ENCODE data around the gene UBFD1.
"Not testable (repeated sequence)": the region's sequence is repeated elsewhere in the genome, so short reads cannot be mapped to it uniquely, and the experiment has no call there.

The UBFD1 gene

DNA sequence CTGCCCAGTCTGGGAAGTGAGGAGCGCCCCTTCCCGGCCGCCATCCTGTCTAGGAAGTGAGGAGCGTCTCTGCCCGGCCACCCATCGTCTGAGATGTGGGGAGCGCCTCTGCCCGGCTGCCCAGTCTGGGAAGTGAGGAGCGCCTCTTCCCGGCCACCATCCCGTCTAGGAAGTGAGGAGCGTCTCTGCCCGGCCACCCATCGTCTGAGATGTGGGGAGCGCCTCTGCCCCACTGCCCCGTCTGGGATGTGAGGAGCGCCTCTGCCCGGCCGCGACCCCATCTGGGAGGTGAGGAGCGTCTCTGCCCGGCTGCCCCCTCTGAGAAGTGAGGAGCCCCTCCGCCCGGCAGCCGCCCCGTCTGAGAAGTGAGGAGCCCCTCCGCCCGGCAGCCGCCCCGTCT, 25.7 kb downstream of the UBFD1 start:
- H3K36me3 Mint-ChIP-seq (ENCODE audit: insufficient read depth) = peaks cover 62% of the 10 kb centered on the region
- not testable (repeated sequence) for H3K27me3 Mint-ChIP-seq; H3K27ac Mint-ChIP-seq; H3K4me3 Mint-ChIP-seq; H3K4me1 Mint-ChIP-seq (ENCODE audit: low read depth in 2 of 2); DNase-seq; ATAC-seq (replicated peaks); H3K9me3 Mint-ChIP-seq

DNA sequence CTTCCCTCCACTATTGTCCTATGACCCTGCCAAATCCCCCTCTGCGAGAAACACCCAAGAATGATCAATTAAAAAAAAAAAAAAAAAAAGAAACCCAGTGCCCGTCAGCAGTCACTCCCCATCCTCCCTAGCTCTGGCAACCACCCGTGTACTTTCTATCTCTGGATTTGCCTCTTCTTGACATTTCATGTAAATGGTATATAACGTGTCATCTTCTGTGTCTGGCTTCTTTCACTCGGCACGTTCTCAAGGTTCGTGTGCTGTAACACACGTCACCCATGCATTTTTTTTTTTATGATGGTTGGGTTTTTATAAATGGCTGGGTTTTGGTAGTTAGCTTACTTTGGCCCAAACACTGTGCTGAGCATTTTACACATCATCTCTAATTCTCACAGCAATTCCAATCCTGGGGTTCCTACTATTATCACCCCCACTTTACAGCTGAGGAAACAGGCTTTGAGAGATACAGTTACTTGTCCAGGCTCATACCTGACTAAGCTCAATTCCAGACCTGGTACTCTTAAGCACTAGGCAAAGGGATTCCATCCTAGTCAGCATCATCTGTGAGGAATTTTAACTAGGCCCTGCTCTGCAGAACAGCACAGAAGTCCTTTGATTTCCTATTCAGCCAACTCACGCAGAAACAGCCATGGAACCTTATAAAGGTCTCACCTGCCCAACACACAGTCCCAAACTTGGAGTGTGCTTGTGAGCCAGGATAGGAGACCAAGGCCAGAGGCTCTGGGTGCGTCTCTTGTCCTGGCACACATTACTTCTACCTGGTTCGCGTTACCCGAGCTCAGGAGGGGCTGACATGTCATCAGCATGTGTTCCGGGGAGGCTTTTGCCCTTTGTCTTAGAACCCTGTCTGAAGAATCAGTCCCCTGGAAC, 26.9 kb downstream of the UBFD1 start:
- Mint-ChIP-seq H3K27ac (peak overlapping the region in 1 of 2 donors; percentile 82), H3K27me3 (no peaks in the 10 kb centered on the region), H3K4me1 (ENCODE audit: low read depth in 2 of 2) (peaks cover 0 to 2% of the 10 kb centered on the region in 2 donors), H3K9me3 (no peaks in the 10 kb centered on the region), H3K36me3 (ENCODE audit: insufficient read depth) (peaks cover 68% of the 10 kb centered on the region), H3K4me3 (no peak overlapping the region)
- DNase-seq (no peak), ATAC-seq (replicated peaks) (no peak)

DNA sequence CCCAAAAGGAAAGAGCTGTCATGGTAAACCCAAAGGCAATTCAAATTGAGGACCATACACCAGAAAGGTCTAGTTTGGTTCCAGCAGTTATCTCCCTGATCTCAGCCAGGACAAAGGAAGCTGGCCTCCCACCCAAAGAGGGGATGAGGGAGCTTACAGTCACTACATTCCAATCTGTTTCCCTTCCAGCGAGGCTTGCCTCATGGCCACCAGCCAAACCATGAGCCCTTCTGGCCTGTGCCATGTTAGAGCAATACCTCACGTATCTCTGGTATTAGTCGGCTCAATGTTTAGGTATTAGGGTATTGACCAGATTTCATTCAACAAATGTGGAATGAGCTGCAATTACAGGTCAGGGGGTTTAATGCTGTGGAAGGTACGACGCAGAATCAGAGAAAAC, 30.2 kb downstream of the UBFD1 start:
- H3K27me3 Mint-ChIP-seq = no peaks in the 10 kb centered on the region
- peaks cover 10 to 12% of the 10 kb centered on the region in 2 donors for H3K4me1 Mint-ChIP-seq (ENCODE audit: low read depth in 2 of 2)
- H3K36me3 Mint-ChIP-seq (ENCODE audit: insufficient read depth) = peaks cover 54% of the 10 kb centered on the region
- no peak overlapping the region for H3K27ac Mint-ChIP-seq
- no peak for DNase-seq
- no peaks in the 10 kb centered on the region for H3K9me3 Mint-ChIP-seq
- no peak overlapping the region for H3K4me3 Mint-ChIP-seq
- ATAC-seq (replicated peaks) = no peak

DNA sequence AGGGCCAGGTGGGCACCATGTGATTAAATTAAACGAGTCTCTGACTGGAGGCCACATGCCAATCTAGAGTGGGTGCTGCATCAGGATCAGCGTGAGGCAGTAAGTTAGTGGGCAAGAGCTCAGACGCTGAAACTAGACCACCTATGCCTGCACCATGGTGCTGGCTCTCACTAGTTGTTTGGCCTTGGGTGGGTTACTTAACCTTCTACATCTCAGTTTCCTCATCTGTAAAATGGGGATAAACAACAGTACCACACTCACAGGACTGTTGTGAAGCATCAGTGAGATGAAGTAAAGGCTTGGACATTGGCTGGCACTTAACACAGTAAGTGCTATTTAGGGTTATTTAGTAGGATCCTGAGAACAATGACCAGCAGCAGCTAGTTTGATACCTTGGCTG, 32.7 kb downstream of the UBFD1 start:
- Mint-ChIP-seq H3K27ac (peak overlapping the region in 1 of 2 donors; percentile 26), H3K36me3 (ENCODE audit: insufficient read depth) (peaks cover 44% of the 10 kb centered on the region), H3K9me3 (no peaks in the 10 kb centered on the region), H3K4me1 (ENCODE audit: low read depth in 2 of 2) (peaks cover 10 to 21% of the 10 kb centered on the region in 2 donors), H3K27me3 (no peaks in the 10 kb centered on the region), H3K4me3 (no peak overlapping the region)
- DNase-seq = no peak
- no peak for ATAC-seq (replicated peaks)

DNA sequence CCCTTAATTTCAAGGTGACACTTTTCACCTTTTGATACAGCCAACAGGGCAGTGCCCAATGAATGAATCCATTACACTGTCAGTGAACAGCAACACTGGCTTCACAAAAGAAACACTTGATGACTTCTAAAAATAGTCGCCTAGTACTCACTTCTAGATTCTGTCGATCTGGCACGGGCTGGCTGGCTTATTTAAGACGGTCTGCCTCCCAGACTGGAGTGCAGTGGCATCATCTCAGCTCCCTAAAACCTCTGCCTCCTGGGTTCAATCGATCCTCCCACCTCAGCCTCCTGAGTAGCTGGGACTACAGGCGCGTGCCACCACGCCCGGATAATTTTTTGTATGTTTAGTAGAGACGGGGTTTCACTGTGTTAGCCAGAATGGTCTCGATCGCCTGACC, 36.7 kb downstream of the UBFD1 start:
- H3K27ac Mint-ChIP-seq = no peak overlapping the region
- no peak for DNase-seq
- ATAC-seq (replicated peaks) = no peak
- peaks cover 14 to 31% of the 10 kb centered on the region in 2 donors for H3K4me1 Mint-ChIP-seq (ENCODE audit: low read depth in 2 of 2)
- H3K27me3 Mint-ChIP-seq = no peaks in the 10 kb centered on the region
- H3K9me3 Mint-ChIP-seq = no peaks in the 10 kb centered on the region
- H3K36me3 Mint-ChIP-seq (ENCODE audit: insufficient read depth) = peaks cover 19% of the 10 kb centered on the region
- H3K4me3 Mint-ChIP-seq = no peak overlapping the region

DNA sequence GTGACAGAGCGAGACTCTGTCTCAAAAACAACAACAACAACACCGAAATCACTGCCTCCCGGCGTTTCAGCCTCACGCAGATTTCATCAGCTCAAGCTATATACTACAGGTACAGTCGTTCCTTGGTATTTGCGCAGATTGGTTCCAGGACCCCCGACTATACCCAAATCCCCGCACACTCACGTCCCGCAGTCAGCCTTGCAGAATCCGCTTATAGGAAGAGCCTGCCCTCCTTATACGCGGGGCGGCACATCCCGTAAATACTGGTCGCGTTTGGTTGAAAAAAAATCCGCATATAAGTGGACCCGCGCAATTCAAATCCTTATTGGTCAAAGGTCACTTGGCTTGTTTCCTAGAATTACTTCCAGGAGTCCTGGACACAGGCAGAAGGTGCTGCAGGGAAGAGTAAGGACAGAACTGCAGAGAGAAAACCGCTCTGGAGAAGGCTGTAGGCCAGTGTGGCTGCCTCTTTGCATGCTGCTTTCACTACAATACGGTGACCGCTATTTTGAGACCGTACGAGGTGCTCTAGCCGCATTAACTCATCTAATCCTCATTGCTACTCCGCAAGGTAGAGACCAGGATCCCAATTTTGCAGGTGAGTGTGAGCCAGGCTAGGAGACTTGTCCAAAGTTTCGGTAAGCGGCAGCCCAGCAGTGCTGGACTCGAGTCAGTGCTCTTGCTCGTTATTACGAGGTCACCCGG, 37.9 kb downstream of the UBFD1 start:
- no peaks in the 10 kb centered on the region for H3K9me3 Mint-ChIP-seq
- peak; percentile 1 for ATAC-seq (replicated peaks)
- peak overlapping the region; percentile 82 to 83 for H3K4me3 Mint-ChIP-seq
- peak in 1 of 3 experiments; percentile 1 for DNase-seq
- H3K36me3 Mint-ChIP-seq (ENCODE audit: insufficient read depth) = peaks cover 14% of the 10 kb centered on the region
- H3K27me3 Mint-ChIP-seq = no peaks in the 10 kb centered on the region
- H3K27ac Mint-ChIP-seq = peak overlapping the region; percentile 58 to 81
- H3K4me1 Mint-ChIP-seq (ENCODE audit: low read depth in 2 of 2) = peaks cover 14 to 31% of the 10 kb centered on the region in 2 donors

DNA sequence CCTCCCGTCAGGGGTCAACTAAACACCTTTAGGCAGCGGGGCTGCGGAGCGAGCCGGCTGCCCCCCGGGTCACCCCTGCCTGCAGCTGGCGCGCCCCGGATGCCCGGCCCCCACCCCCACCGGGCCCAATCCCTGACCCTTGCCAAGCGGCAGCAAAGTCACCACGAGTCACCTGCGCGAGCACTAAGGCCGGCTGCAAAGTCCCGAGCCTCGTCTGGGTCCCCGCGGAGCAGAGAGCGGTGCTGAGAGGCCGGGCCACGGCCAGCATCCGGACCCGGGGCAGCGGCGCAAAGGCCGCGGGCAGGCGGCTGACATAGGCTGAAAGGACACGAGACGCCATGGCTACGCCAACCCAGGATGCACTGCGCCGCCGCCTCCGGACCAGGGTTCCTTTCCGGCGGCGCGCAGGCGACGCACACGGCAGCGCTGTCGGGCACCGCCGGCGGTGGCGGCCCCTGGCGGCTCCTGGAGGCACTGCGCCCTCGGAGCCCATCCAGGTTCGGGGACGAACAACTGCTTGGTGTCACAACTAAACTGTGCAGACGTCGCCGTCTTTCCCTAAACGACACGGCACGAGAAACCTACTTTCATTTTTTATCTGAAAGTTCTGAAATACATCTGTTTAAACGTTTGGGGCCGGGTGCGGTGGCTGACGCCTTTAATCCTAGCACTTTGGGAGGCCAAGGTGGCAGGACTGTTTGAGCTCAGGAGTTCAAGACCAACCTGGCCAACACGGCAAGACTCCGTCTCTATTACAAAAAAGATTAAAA, 38.6 kb downstream of the UBFD1 start, which contains the start of gene NDUFAB1:
NDUFAB1 (minus strand) TSS at position 366 of the 770 bp plus-strand sequence; CDS start at position 340, 26 bp downstream.
- ATAC-seq (replicated peaks) (peak; percentile 98), DNase-seq (peak; percentile 86 to 93 (median 92))
- Mint-ChIP-seq H3K4me3 (peak within 1 kb of the TSS; percentile 82 to 83), H3K4me1 (ENCODE audit: low read depth in 2 of 2) (peaks cover 14 to 31% of the 10 kb centered on the region in 2 donors), H3K27me3 (no peaks in the 10 kb centered on the region), H3K27ac (peak within 1 kb of the TSS; percentile 58 to 81), H3K36me3 (ENCODE audit: insufficient read depth) (peaks cover 14% of the 10 kb centered on the region), H3K9me3 (no peaks in the 10 kb centered on the region)

DNA sequence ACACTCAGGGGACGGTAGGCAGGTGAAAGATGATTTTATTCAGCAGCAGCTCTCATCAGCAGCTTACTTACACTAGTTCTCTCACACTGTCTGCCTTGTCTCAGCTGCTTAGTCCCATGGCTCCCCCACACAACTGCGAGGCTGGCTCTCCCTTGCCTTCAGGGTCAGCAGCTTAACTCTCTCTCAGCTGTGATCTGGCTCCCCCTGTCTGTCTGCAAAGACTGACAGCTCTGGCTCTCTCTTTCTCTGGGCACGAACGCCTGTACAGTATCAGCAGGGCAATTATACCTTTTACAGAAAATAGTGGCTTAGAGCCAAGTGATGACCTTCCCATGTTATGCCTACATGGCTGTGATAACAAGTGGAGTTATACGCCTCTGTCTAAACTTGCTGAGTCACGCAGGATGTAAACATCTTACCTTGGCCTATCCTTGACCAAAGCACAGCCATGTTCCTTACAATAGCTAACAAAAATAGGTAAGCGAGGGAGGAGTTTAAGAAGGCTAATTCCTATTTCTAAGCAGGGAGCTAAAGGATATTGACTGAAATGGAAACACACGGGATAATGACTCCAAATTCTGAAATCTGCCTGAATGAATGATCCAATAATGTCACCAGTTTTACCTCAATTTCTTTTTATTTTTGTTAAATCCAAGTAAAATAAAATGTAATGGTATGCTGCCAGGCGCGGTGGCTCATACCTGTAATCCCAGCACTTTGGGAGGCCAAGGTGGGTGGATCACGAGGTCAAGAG, 39.7 kb downstream of the UBFD1 start:
- Mint-ChIP-seq H3K4me1 (ENCODE audit: low read depth in 2 of 2) (peaks cover 5 to 24% of the 10 kb centered on the region in 2 donors), H3K36me3 (ENCODE audit: insufficient read depth) (peaks cover 15% of the 10 kb centered on the region), H3K27ac (no peak overlapping the region), H3K9me3 (no peaks in the 10 kb centered on the region), H3K4me3 (peak overlapping the region; percentile 40 to 83), H3K27me3 (no peaks in the 10 kb centered on the region)
- ATAC-seq (replicated peaks) (no peak), DNase-seq (peak in 1 of 3 experiments; percentile 7)

DNA sequence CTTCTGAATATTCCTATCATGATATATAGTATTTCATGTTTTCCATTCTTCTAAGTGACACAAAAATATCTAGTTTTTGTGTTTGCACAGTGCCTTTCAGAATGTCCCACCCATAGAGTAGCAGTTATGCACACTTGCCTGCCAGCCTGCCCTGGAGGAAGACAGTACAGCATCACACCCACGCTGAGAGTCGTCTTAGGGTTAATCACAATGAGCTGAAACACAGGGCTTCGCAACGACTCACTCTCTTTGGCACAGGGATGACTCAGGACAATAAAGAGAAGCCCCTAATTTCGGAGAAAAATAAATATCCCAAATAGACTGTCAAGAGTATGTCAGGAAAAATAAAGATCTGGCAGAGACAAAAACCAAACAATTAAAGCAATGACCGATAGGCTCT, 50.2 kb downstream of the UBFD1 start:
- DNase-seq = no peak
- no peaks in the 10 kb centered on the region for H3K4me1 Mint-ChIP-seq (ENCODE audit: low read depth in 2 of 2)
- no peaks in the 10 kb centered on the region for H3K27me3 Mint-ChIP-seq
- no peak overlapping the region for H3K27ac Mint-ChIP-seq
- no peak overlapping the region for H3K4me3 Mint-ChIP-seq
- no peaks in the 10 kb centered on the region for H3K9me3 Mint-ChIP-seq
- ATAC-seq (replicated peaks) = no peak
- H3K36me3 Mint-ChIP-seq (ENCODE audit: insufficient read depth) = peaks cover 8% of the 10 kb centered on the region

DNA sequence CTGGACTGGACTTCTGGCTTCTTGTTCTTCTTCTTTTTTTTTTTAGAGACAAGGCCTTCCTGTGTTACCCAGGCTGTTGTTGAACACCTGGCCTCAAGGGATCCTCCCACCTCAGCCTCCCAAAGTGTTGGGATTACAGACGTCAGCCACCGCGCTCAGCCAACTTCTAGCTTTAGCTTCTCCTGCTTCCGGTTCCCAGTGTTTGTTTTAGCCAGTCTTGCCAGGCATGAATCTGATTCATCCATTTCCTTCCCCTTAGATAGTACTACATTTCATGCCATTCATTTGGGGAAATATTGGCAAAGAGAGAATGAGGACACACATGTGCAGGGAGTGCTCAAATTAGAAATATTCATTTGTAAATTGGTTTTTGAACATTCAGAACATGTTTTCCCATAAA, 50.7 kb downstream of the UBFD1 start:
- H3K4me3 Mint-ChIP-seq = no peak overlapping the region
- peaks cover 8% of the 10 kb centered on the region for H3K36me3 Mint-ChIP-seq (ENCODE audit: insufficient read depth)
- no peaks in the 10 kb centered on the region for H3K4me1 Mint-ChIP-seq (ENCODE audit: low read depth in 2 of 2)
- no peak overlapping the region for H3K27ac Mint-ChIP-seq
- ATAC-seq (replicated peaks) (no peak), DNase-seq (no peak)
- H3K9me3 Mint-ChIP-seq = no peaks in the 10 kb centered on the region
- no peaks in the 10 kb centered on the region for H3K27me3 Mint-ChIP-seq

DNA sequence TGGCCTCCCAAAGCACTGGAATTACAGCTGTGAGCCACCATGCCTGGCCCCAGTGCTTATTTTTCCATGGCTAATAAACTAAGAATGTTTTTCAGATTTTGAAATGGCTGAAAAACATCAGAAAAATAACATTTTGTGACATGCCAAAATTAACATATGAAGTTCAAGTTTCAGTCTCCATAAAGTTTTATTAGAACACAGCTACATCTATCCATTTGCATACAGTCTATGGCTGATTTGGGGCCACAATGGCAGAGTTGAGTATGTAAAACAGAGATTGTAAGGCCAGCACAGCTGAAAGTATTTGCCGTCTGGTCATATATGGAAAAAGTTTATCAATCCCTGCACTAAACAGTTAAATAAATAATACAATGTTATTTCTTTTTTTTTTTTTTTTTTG, 52.4 kb downstream of the UBFD1 start:
- no peaks in the 10 kb centered on the region for H3K27me3 Mint-ChIP-seq
- peaks cover 4% of the 10 kb centered on the region for H3K36me3 Mint-ChIP-seq (ENCODE audit: insufficient read depth)
- no peaks in the 10 kb centered on the region for H3K4me1 Mint-ChIP-seq (ENCODE audit: low read depth in 2 of 2)
- no peak for DNase-seq
- H3K4me3 Mint-ChIP-seq = no peak overlapping the region
- no peaks in the 10 kb centered on the region for H3K9me3 Mint-ChIP-seq
- no peak for ATAC-seq (replicated peaks)
- no peak overlapping the region for H3K27ac Mint-ChIP-seq

DNA sequence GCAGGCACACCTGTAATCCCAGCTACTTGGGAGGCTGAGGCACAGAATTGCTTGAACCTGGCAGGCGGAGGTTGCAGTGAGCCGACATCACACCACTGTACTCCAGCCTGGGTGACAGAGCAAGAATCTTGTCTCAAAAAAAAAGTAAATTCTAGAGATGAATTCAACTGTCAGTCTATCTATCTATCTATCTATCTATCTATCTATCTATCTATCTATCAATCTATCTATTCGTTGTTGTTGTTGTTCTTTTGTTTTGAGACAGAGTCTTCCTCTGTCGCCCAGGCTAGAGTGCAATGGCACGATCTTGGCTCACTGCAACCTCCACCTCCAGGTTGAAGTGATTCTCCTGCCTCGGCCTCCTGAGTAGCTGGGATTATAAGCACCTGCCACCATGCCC, 53.4 kb downstream of the UBFD1 start:
- H3K4me3 Mint-ChIP-seq; DNase-seq; H3K36me3 Mint-ChIP-seq (ENCODE audit: insufficient read depth); ATAC-seq (replicated peaks); H3K9me3 Mint-ChIP-seq; H3K27me3 Mint-ChIP-seq; H3K27ac Mint-ChIP-seq; H3K4me1 Mint-ChIP-seq (ENCODE audit: low read depth in 2 of 2): not testable (repeated sequence)

DNA sequence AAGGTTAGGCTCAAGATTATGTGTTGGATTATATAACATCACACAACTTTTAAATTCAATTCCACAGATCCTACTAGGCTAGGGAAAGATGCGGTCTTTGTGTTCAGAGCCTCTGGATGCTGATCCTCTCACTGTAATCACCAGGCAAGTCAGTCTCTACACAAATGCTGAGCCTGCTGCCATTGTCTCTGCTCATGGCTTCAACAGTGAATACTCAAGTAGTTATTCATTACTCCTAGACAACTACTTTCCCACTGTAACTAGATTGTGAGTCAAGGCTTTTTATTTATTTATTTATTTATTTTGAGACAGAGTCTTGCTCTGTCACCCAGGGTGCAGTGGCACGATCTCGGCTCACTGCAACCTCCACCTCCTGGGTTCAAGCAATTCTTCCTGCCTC, 54.4 kb downstream of the UBFD1 start:
- DNase-seq = no peak
- no peak overlapping the region for H3K4me3 Mint-ChIP-seq
- H3K36me3 Mint-ChIP-seq (ENCODE audit: insufficient read depth) = peaks cover 10% of the 10 kb centered on the region
- no peak for ATAC-seq (replicated peaks)
- no peak overlapping the region for H3K27ac Mint-ChIP-seq
- H3K9me3 Mint-ChIP-seq = no peaks in the 10 kb centered on the region
- H3K4me1 Mint-ChIP-seq (ENCODE audit: low read depth in 2 of 2) = no peaks in the 10 kb centered on the region
- H3K27me3 Mint-ChIP-seq = no peaks in the 10 kb centered on the region

All from effector memory CD8-positive, alpha-beta T cell (primary cell).